GM12891 (cell line): ENCODE results near the gene IFI44L.

Experiments used
- DNase-seq: peaks from one replicate; pipeline ENCODE4 v3.0.0; 2011; ENCODE audit warnings: low spot score; ENCODE audit not compliant: insufficient read length
- FAIRE-seq: peaks from 2 replicates; lab custom pipeline; 2011; peaks lifted over from hg19 to GRCh38; lab: Jason Lieb, UNC
- PAX5 ChIP-seq: IDR thresholded peaks from 2 replicates; pipeline ENCODE4 v1.6.1; 2011; ENCODE audit warnings: low read length, moderate library complexity, mild to moderate bottlenecking; ENCODE audit not compliant: insufficient read depth, severe bottlenecking
- POLR2A ChIP-seq: IDR thresholded peaks from 2 replicates; pipeline ENCODE4 v1.6.1; 2011; ENCODE audit warnings: low read depth, low read length, control low read depth
- POLR2AphosphoS5 ChIP-seq: IDR thresholded peaks from 2 replicates; pipeline ENCODE4 v1.6.1; 2011; ENCODE audit warnings: low read depth, low read length, control low read depth
- POU2F2 ChIP-seq: IDR thresholded peaks from 2 replicates; pipeline ENCODE4 v1.6.1; 2011; ENCODE audit warnings: low read depth, mild to moderate bottlenecking, control low read depth, low read length, moderate library complexity
- SPI1 ChIP-seq: IDR thresholded peaks from 2 replicates; pipeline ENCODE4 v1.6.1; 2011; ENCODE audit warnings: low read depth, low read length, control low read depth
- TAF1 ChIP-seq: IDR thresholded peaks from 2 replicates; pipeline ENCODE4 v1.6.1; 2011; ENCODE audit warnings: low read depth, low read length, control low read depth

IFI44L gene

DNA sequence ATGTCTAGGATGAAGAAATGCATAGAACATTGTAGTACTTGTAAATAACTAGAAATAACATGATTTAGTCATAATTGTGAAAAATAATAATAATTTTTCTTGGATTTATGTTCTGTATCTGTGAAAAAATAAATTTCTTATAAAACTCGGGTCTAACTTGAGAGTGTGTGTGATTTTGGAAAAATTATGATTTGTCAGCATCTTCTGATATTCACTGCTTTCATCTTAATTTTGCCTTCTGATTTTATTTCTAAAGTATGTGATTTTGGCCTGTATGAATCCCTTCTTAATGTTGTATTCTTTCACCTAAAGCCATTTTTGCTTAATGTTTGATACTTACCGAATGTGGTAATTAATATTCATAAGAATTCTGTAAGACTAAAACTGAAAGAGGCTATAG is 43.7 kb downstream of the IFI44L start:
- FAIRE-seq (no peak), DNase-seq (no peak)
- no peak for TF ChIP-seq PAX5
- TF ChIP-seq POU2F2: no peak
- TF ChIP-seq SPI1: no peak
- no peak for TF ChIP-seq POLR2AphosphoS5
- TF ChIP-seq TAF1: no peak
- TF ChIP-seq POLR2A: no peak

DNA sequence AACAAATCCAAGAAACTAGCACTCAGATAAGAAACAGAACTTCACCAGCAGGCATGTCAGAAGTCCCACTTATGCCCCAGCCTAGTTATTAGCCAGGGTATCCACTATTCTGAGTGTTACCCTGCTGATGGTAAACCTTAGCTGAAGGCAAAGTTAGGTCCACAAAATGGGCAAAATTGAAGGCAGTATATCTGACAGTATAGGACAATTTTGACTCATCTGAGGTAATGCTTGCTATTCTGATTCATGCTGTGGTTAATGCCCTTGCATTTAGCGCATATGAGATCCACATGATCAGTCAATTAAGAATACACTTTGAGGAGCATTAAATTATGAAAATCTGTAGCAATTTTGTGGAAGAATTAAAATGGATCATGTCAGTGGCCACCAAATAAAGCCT is 44.5 kb downstream of the IFI44L start:
- DNase-seq: no peak
- FAIRE-seq: no peak
- TF ChIP-seq POLR2AphosphoS5 (no peak), PAX5 (no peak), TAF1 (no peak), POLR2A (no peak; the same call in 1 of the 2 replicates), POU2F2 (no peak), SPI1 (no peak)

DNA sequence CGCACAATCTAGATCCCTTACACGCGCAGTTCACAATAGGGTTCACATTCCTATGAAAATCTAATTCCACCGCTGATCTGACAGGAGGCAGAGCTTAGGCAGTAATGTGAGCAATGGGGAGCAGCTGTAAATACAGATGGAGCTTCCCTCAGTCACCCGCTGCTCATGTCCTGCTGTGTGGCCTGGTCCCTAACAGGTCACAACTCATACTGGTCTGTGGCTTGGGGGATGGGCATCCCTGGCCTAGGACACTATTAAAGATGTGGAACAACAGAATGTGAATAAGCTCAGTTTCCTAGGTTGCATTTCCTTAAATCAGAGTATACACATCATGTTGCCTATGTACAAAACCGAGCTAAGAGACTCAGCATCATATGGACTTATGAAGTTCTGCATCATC is 45.6 kb downstream of the IFI44L start:
- TF ChIP-seq PAX5: no peak
- no peak for TF ChIP-seq POU2F2
- no peak for TF ChIP-seq TAF1
- TF ChIP-seq POLR2AphosphoS5: no peak
- no peak for TF ChIP-seq POLR2A
- TF ChIP-seq SPI1: no peak
- FAIRE-seq (no peak), DNase-seq (no peak)

DNA sequence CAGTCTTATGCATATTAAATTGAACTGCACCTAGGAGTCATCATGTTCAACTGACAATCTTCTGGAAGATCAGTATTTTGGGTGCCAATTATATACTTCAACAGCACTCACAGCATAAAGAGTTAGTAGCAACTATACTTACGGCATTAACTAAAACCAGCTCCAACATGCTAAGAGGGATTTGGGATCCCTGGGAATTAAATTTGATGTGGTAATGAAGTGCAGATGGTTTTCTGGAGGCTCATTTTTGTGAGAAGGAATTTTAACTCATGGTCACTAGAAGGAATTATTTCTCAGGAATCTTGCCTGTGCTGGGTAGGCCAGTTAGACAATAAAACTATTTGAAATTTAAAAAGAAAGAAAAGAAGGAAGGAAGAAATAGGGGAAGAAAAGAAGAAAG is 47.7 kb downstream of the IFI44L start:
- TF ChIP-seq TAF1 (no peak), SPI1 (no peak), POU2F2 (no peak), PAX5 (no peak), POLR2AphosphoS5 (no peak), POLR2A (no peak)
- FAIRE-seq: no peak

DNA sequence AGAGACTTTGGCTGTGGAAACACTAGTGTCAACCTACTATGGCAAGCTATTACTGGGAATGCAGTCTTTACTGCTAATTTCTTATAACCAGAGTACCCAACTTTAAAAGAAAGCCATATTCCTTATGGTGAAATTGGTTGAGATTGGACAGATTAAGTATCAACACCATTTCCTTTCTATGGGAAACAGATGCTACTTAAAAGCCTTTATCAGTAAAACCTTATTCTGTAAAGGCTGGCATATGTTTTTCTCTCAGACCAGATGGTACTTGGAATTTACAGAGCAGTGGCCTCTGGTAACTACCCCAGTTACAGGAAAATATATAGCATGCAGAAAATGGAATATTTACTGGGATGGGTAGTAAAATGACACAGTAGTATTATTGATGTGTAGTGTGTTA is 48.2 kb downstream of the IFI44L start:
- TF ChIP-seq PAX5 (no peak), TAF1 (no peak), POLR2AphosphoS5 (no peak), POLR2A (no peak), SPI1 (no peak), POU2F2 (no peak)

More for the DNA sequence above, 47.7 kb downstream of the IFI44L start:
- no peak for DNase-seq

DNA sequence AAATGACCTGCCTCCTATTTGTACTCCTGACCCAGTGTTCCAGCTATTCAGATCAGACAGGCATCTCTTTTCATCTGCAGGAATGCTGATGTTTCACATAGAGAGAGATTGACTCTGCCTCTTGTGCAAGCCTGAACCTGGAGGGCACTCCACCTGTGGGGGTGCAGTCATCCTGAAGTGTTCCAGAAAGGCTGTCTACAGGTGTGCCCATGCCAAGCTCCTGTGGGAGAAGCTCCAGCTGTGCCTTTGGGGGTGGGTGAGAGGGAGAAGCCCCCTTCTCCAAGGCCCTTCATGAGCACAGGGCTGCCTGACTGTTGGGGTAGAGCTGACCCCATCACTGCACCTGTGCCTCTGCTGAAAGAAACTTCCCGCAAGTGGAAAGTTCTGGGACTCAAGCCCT is 52.2 kb downstream of the IFI44L start:
- no peak for DNase-seq
- TF ChIP-seq POLR2AphosphoS5: no peak
- TF ChIP-seq TAF1: no peak
- no peak for TF ChIP-seq PAX5
- TF ChIP-seq SPI1: no peak
- TF ChIP-seq POU2F2: no peak
- TF ChIP-seq POLR2A: no peak
- FAIRE-seq: no peak

More for the DNA sequence above, 48.2 kb downstream of the IFI44L start:
- no peak for DNase-seq
- no peak for FAIRE-seq

DNA sequence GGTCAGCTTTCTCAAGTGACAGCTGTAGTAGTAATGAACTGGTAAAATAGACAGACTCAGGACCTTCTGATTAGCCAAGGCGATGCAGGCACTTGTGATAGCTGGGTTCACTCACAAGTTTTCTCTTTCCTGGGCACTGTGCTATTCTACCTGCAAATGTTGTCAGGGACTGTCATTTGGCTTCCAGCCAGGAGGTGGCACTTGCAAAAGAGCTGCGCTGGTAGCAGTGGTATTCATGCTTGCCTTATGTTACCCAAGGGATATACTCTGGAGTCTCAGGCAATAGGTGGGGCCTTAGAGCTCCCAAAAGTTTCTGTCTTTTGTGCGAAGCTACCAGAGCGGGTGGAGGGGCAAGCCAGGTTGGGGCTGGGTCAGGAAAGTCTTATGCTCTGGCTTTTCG is 52.9 kb downstream of the IFI44L start:
- DNase-seq (no peak), FAIRE-seq (no peak)
- TF ChIP-seq POU2F2 (no peak), TAF1 (no peak), SPI1 (no peak), PAX5 (no peak), POLR2AphosphoS5 (no peak), POLR2A (no peak)

DNA sequence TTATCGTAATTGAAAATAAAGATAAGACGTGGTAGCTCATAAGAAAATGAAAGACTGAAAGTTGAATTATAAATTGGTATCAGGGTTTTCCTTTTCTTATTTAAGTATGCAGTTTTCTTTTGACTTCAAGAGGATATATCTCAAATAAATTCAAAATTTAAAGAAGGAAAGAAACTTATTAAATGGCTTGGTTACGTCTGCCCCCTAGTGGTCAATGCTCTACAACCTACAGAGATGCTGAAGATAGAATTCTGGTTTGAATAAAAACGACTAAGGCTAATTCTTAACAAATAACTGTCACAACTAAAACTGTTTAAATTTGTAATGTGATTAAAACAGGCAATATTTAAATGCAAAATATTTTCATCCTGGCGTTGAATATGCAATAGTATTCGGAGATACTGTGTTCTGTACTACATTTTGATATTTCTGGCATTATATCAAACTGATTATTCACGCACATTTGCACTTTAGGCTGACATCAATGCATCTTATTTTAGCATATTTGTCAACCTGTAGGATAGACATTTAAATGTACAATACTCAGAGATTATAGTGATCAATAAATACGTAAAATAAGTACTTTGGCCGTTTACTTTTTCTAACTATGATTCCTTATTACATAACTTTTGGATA is 56.2 kb downstream of the IFI44L start:
- DNase-seq (peak; percentile 19), FAIRE-seq (no peak)
- TF ChIP-seq PAX5: no peak

DNA sequence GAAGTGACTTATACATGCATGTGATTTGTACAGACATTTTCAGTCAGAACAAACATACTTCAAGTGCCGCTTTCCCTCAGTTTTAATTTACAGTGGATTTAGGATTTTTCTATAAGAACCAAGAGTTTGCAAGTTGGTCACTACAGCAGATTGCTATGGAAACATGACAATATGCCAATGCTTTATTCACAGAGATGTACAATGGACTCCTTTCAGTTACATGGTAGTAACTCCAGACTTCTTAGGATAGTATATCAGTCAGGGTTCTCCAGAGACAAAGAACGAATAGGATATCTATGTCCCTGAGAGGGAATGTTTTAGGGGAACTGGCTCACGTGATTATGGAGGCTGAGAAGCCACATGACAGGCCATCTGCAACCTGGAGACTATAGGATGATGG is 56.7 kb downstream of the IFI44L start:
- FAIRE-seq (peak; percentile 56), DNase-seq (no peak)
- TF ChIP-seq POU2F2 (no peak), POLR2A (no peak), SPI1 (no peak), TAF1 (no peak), POLR2AphosphoS5 (no peak)

DNA sequence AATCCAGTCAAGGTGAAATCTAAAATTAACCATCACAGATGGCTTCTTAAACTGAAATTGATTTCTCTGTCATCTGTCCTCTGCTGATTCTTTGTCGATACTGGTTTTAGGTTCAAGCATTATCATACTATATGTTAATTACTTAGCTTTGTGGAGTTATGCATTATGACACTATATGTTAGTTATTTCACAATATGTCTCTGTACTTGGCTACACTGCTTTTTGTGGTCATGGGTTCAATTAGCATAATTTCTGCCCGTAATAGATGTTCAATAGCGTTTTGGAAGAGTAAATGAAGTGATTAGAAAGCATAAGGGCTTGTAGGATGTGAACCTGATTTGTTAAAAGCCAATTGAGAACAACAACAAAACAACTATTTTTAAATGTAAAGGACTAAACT is 57.5 kb downstream of the IFI44L start:
- FAIRE-seq (no peak), DNase-seq (no peak)
- TF ChIP-seq POLR2AphosphoS5 (no peak), TAF1 (no peak), PAX5 (no peak), POU2F2 (no peak), POLR2A (no peak), SPI1 (no peak)
